ENCODE measurements around the gene CLCF1. TPM values are rescaled to one million over a fixed set of nuclear protein-coding genes. Genes with fewer than 3 reads are reported as not detected.
A peak's percentile ranks its signal among the peaks of the same experiment; 100 is the strongest.
"Not testable (repeated sequence)": the region's sequence is repeated elsewhere in the genome, so short reads cannot be mapped to it uniquely, and the experiment has no call there.

The CLCF1 gene
- total RNA-seq, 1 donor from 2014 or later, result 0.51 TPM

DNA sequence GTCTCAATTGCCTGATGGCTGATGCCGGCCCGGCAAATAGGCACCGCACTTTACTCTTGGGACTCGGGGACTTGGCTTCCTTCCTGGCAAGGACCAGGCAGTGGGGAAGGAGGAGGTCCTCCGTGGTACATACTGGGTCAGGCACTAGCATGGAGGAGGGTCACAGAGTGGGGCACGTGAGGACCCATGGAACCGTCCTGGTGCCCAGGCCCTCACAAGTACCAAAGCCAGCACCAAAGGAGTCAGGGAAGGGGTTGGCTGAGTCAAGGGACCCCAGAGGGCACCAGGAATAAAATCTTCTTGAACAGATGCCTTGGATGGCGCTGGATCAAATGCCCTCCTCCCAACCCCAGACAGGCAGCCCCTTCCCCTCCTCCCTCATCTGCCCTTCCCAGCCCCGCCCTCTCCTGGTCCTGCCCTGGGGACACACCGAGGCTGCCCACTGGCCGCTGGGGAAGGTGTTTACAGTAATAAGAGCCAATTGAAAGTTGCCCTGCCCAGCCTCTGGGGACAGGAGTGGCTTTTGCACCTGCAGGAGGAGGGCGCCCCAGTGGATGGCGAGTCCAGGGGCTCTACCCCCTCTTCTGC, 36.5 kb upstream of the CLCF1 start:
- ATAC-seq (no peak), DNase-seq (ENCODE audit: missing footprints) (no peak)
- intact Hi-C loops (cut with DNase I), result no loop called here

DNA sequence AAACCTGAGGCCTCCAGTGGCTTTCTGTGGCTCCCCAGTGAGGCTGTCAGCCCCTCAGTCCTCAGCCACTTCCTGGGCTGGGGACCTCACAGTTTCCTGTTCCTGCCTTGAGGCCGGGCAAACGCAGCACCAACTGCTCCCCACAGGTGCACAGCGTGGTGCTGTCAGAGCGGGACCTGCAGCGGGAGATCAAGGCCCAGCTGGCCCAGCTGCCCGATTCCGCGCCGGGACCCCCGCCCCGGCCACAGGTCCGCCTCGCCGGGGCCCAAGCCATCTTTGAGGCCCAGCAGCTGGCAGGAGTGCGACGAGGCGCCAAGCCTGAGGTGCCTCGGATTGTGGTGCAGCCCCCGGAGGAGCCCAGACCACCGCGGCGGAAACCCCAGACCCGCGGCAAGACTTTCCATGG, 35.9 kb upstream of the CLCF1 start:
- ATAC-seq, result no peak
- intact Hi-C loops (cut with DNase I), result no loop called here
- DNase-seq (ENCODE audit: missing footprints), result no peak

DNA sequence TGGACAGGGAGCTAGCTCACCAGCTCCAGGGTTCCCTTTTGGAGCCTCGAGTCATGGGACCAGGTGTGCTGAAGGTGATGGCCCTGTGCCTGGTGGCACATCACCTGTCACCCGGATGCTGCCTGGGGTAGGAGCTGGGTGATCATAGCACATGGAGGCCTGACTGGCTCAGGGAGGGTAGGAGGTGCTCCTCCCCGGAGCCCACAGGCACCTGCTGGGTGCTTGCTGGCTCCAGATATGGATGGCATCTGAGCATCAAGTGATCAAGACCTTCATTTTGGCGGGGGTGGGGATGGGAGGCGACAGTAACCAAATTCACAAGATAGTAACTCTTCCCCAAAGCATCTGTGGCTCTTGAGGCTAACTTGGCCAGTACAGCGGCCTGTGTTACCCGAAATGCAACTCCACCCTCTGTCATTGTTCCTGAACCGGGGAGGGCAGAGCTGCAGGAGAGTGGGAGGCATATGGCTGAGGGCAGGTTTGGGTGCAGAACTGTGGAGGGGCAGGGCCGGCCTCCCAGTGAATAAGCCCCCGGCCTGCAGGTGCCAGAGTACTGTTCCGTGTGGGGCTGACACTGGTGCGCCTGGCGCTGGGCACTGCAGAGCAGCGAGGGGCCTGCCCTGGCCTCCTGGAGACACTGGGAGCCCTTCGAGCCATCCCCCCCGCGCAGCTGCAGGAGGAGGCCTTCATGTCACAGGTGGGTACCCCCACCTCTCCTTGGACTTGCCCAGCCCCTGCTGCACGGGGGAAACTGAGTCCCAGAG, 35.2 kb upstream of the CLCF1 start:
- no peak for ATAC-seq
- intact Hi-C loops (cut with DNase I), result no loop called here
- no peak for DNase-seq (ENCODE audit: missing footprints)

DNA sequence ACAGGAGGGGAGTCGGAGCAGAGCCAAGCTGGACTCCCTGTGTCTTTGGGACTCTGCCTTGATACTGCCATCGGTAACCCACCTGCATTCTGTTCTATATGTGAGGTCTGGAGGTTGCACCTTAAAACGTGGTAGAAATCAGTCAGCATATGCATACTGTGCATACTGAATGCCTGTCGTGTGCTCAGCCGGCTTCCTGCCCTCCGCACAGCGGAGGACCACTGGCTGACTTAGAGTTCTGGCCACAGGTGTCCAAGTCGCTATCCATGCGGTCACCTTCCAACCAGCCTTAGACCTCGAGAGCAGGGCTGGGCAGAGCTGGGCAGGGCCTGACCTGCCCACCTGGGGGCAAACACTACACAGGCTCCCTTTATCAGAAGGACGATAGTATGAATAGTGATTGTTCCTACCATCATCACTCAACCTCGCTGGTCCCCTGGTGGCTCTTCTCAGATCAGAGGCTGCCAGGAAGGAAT, 34.3 kb upstream of the CLCF1 start:
- ATAC-seq (no peak), DNase-seq (ENCODE audit: missing footprints) (no peak)
- intact Hi-C loops (cut with DNase I), result no loop called here

DNA sequence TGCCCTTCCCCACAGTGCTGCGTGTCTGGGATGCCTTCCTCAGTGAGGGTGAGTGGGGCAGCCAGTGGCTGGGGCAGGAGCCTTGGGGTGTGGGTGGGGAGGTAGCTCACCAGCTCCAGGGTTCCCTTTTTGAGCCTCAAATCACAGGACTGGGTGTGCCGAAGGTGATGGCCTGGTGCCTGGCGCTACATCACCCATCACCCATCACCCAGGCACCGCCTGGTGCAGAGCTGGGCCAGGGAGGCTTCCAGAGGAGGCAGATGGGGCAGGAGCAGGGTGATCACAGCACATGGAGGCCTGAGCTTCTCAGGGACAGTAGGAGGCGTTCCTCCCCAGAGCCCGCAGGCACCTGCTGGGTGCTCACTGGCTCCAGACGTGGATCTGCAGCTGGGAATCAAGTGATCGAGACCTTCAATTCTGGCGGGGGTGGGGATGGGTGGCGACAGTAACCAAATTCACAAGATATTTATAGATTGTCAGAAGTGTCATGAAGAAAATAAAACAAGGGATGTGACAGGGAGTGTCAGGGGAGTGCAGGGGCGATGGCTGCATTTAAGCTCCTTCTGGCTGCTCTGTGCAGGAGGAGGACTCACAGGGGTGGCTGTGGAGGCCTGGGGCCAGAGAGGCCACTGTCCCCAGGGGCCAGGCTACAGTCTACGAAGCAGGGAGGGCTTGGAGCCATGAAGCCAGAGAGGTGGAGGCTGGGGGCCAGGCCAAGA, 33.7 kb upstream of the CLCF1 start:
- ATAC-seq, result no peak
- no peak for DNase-seq (ENCODE audit: missing footprints)
- intact Hi-C loops (cut with DNase I), result no loop called here

DNA sequence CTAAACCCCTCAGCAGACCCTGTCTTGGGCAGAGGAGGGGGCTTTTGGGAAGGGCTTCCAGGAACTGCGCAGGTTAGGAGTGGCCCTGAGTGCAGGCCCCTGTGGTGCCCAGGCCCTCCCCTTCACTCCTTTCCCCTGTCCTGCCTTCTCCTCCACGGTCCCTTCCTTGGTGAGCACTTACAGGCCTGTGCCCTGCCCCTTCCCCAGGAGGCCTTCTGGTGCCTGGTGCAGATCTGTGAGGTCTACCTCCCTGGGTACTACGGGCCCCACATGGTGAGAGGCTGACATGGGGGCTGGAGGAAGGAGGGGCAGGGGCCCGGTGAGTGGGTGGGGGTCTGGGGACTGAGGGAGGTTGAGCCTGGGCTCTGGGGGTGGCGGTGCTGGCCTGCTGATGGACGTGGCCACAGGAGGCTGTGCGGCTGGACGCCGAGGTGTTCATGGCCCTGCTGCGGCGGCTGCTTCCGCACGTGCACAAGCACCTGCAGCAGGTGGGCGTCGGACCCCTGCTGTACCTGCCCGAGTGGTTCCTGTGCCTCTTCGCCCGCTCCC, 33.1 kb upstream of the CLCF1 start:
- intact Hi-C loops (cut with DNase I), result no loop called here
- DNase-seq (ENCODE audit: missing footprints) (no peak), ATAC-seq (no peak)

DNA sequence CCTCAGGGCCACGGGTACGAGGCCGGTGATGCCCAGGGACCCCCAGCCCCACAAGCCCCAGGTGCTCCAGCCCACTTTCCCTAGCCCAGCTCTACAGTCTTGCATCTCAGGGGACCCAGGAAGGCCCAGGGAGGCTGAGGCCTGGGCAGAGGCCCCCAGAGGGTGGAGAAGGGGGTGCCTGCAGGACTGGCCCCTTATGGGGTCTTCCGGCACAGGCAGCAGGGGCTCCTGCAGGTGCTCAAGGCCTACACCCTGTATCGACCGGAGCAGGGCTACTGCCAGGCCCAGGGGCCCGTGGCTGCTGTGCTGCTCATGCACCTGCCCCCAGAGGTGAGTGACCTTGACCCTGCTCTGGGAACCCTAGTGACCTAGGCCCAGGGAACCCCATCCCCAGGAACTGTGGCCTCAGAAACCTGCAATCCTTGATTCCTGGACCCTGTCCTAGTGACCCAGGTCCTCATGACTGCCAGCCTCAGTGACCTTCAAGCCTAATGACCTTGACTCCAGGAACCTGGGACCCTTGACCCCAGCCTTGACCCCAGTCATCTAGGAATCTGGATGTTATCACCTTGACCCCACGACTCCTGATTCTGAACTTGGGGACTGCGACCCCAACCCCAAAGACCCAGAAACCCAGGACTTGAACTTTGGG, 32.4 kb upstream of the CLCF1 start:
- intact Hi-C loops (cut with DNase I), result no loop called here
- no peak for DNase-seq (ENCODE audit: missing footprints)
- ATAC-seq, result no peak

DNA sequence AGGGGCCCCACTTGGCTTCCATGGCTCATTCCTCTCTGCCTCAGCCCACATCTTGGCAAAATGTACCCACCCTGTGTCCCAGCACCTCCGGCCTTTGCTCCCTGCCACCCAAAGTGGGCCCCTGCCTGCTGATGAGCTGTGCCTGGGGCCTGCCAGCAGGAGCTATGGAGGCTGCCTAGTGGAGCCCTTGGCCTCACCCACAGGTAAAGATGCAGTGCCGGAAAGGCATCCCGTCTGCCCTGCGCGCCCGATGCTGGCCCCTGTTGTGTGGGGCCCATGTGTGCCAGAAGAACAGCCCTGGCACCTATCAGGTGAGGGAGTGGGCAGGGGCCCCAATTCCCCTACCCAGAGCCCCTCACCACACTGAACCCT, 31.8 kb upstream of the CLCF1 start:
- intact Hi-C loops (cut with DNase I), result no loop called here
- ATAC-seq (no peak), DNase-seq (ENCODE audit: missing footprints) (no peak)

DNA sequence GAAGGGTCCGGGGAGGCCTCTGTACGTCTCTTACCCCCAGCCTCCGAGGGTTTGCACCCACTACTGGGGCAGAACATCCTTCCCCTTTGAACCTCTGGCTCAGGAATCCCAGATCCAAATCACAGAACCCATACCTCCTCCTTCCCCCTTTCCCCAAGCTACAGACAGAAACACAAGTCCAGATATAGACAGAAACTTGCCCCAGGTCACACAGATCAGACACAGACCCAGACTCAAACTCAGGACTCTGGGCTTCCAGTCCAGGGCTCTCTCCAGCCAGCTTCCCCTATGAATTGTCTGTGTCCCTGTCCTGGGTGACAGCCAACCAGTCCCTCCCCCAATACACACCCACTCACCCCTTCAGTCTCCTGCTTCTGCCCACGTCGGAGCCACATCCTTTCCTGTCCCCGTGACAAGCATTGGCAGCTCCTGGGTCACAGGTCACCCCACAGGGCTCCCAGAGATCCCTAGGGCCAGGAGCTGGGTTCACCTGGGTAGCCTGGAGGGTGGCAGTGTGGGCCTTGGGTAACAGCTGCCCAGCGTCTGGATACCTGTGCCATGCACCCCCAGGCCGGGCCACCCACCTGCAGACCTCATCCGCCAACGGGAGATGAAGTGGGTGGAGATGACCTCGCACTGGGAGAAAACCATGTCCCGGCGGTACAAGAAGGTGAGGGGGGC, 31.3 kb upstream of the CLCF1 start:
- intact Hi-C loops (cut with DNase I), result loop anchor here (5.0 kb wide), 1 partner anchor 63 kb away; the partner anchor contains the start of gene TMEM134
- DNase-seq (ENCODE audit: missing footprints) (no peak), ATAC-seq (no peak)

DNA sequence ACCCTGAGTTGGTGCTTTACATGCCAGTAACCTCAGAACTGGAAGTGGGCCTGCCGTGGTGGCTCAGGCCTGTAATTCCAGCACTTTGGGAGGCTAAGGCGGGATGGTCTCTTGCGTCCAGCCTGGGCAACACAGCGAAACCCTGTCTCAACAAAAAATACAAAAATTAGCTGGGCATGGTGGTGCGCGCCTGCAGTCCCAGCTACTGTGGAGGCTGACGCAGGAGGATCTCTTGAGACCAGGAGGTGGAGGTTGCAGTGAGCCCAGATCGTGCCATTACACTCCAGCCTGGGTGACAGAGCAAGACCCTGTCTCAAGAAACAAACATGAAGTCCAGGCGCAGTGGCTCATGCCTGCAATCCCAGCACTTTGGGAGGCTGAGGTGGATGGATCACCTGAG, 29.7 kb upstream of the CLCF1 start:
- DNase-seq (ENCODE audit: missing footprints); ATAC-seq: not testable (repeated sequence)
- intact Hi-C loops (cut with DNase I), result loop anchor here (2.0 to 5.0 kb wide), 2 partner anchors 14 to 64 kb away; partner anchors contain the start of gene TMEM134

DNA sequence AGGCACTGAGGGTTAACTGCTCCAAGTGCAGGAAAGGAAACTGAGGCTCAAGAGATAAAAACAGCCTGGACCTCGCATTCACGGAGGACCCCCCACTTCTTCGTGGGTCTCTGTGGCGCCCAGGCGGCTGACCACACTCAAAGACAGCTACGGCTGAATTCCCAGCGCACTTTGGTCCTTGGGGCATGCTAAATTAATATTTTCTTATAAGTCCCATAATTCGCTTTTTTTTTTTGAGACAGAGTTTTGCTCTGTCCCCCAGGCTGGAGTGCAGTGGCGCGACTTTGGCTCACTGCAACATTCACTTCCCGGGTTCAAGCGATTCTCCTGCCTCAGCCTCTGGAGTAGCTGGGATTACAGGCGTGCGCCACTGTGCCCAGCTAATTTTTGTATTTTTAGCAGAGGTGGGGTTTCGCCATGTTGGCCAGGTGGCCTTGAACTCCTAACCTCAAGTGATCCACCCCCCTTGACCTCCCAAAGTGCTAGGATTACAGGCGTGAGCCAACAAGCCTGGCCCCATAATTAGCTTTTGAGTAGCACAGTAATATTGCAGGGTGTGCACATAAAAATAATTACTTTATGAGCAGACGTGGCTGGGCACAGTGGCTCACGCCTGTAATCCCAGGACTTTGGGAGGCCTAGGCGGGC, 28.9 kb upstream of the CLCF1 start:
- DNase-seq (ENCODE audit: missing footprints); ATAC-seq: not testable (repeated sequence)
- intact Hi-C loops (cut with DNase I), result loop anchor here (2.0 to 5.0 kb wide), 2 partner anchors 14 to 65 kb away; partner anchors contain the start of gene TMEM134

DNA sequence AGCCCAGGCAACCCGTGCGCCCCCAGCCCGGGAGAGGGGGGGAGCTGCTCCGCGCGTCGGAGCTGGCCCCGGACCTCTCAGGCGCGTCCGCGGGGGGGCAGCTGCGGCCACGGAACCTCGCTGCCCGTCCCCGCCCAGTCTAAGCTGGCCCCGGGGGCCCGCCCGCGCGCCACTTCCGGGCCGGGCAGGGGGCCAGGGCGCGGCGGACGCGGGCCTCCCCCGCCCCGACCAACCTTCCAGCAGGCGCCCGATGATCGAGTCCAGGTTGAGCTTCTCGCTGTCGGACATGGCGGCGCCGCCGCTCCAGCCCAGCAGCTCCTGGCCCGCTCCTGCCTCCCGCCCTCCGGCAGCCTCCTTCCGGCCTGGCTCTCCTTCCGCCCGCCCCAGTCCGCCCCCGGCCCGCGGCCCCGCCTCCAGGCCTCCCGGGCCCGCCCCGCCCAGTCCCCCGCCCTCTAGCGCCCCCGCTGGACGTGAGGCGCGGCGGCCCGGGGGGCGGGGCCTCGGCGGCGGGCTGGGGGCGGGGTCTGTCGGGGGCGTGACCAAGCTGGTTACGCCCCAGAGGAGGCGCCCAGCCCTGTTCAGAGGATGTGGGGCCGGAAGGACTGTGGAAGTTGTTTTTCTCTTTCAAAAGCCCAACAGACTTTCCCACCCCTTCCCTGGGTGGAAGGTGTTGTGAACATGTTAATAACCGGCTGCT, 28.2 kb upstream of the CLCF1 start, which contains the start of gene PPP1CA:
TSS of gene PPP1CA (minus strand) at position 364 of the 697 bp plus-strand sequence. CDS start at position 288, 76 bp downstream.
- intact Hi-C loops (cut with DNase I), result loop anchor here (1.0 to 5.0 kb wide), 3 partner anchors 15 to 182 kb away; partner anchors contain the start of genes GSTP1 and TMEM134
- DNase-seq (ENCODE audit: missing footprints), result peak; percentile 95
- ATAC-seq, result peak; percentile 91

DNA sequence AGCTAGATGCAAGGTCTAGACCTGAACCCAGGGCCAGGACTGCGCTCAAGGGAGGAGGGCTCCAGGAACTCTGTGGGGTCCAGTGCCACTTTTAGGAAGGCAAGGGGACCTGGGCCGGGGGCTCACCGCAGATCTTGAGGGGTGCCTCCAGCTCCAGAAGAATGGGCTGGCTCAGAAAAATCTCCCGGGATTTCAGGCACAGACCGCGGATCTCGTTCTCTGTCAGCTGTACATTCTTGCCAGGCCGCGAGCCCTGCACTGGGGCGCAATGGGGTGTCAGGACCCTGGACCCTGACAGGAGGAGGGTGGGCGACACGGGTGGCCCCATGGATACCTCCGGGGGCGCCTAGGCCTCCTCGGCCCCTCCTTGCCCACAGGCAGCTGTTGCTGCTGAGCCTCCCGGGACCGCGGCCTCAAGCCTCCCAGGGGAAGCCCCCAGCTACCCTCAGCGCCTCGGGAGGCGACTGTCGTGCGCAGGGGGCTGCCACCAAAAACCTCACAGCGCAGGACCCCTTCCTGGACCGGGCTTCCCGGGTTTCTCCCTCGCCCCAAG, 27.6 kb upstream of the CLCF1 start:
- no peak for ATAC-seq
- intact Hi-C loops (cut with DNase I), result loop anchor here (1.0 to 5.0 kb wide), 2 partner anchors 66 to 182 kb away; partner anchors contain the start of genes GSTP1 and TMEM134
- DNase-seq (ENCODE audit: missing footprints), result no peak

DNA sequence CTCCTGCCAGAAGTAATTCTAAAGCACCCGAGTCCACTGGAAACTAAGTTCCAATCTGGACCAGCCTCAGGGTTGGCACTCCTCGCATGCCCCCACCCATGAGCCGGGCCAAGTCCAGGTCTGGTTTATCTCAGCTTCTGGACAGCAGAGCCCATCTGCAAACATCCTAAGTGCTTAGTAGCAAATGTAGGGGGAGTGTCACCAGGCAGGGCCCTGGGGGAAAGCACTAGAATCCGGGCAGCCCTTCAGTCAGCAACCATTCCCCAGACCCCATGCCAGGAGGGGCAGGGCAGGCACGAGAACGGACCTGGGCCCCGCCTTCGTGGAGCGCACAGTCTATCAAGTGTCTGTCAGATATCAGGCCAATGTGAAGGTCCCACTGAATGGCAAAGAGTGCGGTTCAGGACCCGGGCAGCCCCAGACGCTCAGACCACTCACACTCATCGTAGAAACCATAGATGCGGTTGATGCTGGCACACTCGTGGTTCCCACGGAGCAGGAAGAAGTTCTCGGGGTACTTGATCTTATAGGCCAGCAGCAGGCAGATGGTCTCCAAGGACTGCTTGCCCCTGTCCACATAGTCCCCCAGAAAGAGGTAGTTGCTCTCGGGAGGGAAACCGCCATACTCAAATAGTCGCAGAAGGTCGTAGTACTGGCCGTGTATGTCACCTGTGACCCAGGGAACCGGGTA, 27.0 kb upstream of the CLCF1 start:
- DNase-seq (ENCODE audit: missing footprints) (no peak), ATAC-seq (peak; percentile 2)
- intact Hi-C loops (cut with DNase I), result loop anchor here (5.0 kb wide), 1 partner anchor 67 kb away; the partner anchor contains the start of gene TMEM134

DNA sequence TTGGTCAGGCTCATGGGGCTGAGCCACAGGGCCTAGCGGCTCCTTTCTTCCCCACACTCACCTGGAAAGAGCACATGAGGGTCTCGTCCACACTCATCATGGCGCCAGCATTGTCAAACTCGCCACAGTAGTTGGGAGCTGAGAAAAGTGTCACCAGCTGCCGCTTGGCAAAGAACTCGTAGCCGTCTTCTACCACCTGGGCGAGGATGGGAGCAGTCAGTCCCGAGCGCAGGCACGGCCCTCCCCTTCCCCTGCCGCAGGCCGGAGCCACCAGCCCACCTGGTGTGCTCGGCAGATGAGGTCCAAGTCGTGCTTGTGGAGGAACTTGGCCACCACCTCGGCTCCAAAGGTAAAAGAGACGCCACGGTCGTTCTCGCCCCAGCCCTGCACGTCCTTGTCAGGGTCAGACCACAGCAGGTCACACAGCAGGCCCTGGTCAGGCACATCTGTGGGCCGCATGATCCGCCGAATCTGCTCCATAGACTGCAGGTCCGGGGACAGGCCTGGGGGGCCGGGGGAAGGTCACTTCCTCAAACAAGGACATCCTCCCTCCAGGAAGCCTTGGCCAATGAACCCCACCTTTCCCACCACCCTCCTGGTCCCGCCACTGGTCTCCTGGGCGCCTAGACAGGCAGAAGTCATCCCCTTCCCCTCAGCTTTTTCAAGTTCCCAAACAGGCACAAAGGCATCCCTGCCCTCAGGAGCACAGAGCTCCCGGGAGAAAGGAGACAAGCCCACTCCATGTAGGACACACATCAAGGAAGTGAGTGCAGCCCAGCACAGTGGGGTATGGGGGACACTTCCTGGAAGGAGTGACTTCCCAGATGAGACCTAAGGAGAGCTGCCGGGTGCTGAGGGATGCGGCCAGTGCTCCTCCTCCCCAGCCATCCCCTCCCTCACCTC, 25.5 kb upstream of the CLCF1 start:
- DNase-seq (ENCODE audit: missing footprints), result no peak
- no peak for ATAC-seq
- intact Hi-C loops (cut with DNase I), result no loop called here
